RPMI7951 (cell line): ENCODE results near the gene SETBP1. TPM values are rescaled to one million over a fixed set of nuclear protein-coding genes. Genes with fewer than 3 reads are reported as not detected.
A peak's percentile ranks its signal among the peaks of the same experiment; 100 is the strongest.

Source experiments
- DNase-seq: peaks from one replicate; pipeline ENCODE4 v3.0.0-alpha.2; 2012; ENCODE audit warnings: low read depth
- total RNA-seq: library from RNA; depleted of rRNA; stranded (reverse); fragments of >200 nt; shearing (Covaris generic); gene quantifications from 2 replicates; pipeline ENCODE4 v1.2.3, GENCODE V29; 2014

The SETBP1 gene
- total RNA-seq, 1 experiment from 2014 or later: 5.5 TPM

- DNase-seq: no peak
Observed at GRCh38 chr18:45066210-45066609, 385.5 kb downstream of the SETBP1 start.

GRCh38 chr18:45066886-45067285, 386.2 kb downstream of the SETBP1 start:
- peak; percentile 37 for DNase-seq

- DNase-seq: no peak
Observed at GRCh38 chr18:45068400-45069094, 387.9 kb downstream of the SETBP1 start.

GRCh38 chr18:45069546-45069945, 388.9 kb downstream of the SETBP1 start:
- DNase-seq: no peak

GRCh38 chr18:45071956-45072355, 391.3 kb downstream of the SETBP1 start:
- DNase-seq: no peak

GRCh38 chr18:45073556-45073955, 392.9 kb downstream of the SETBP1 start:
- no peak for DNase-seq

GRCh38 chr18:45081566-45082181, 401.0 kb downstream of the SETBP1 start:
- no peak for DNase-seq

- no peak for DNase-seq
Observed at GRCh38 chr18:45083226-45083855, 402.7 kb downstream of the SETBP1 start.

GRCh38 chr18:45084206-45084605, 403.5 kb downstream of the SETBP1 start:
- DNase-seq: no peak

- no peak for DNase-seq
Observed at GRCh38 chr18:45085916-45086624, 405.4 kb downstream of the SETBP1 start.

- no peak for DNase-seq
Observed at GRCh38 chr18:45086777-45087176, 406.1 kb downstream of the SETBP1 start.

- DNase-seq: no peak
Observed at GRCh38 chr18:45090526-45091140, 409.9 kb downstream of the SETBP1 start.

GRCh38 chr18:45100321-45101105, 419.8 kb downstream of the SETBP1 start:
- no peak for DNase-seq

- DNase-seq: no peak
Observed at GRCh38 chr18:45102126-45102525, 421.4 kb downstream of the SETBP1 start.

GRCh38 chr18:45102863-45103262, 422.2 kb downstream of the SETBP1 start:
- no peak for DNase-seq

GRCh38 chr18:45103319-45104048, 422.8 kb downstream of the SETBP1 start:
- DNase-seq: no peak

GRCh38 chr18:45104049-45104395, 423.3 kb downstream of the SETBP1 start:
- no peak for DNase-seq

GRCh38 chr18:45106331-45106774, 425.7 kb downstream of the SETBP1 start:
- DNase-seq: peak; percentile 88

GRCh38 chr18:45107425-45107824, 426.7 kb downstream of the SETBP1 start:
- peak; percentile 45 for DNase-seq

- no peak for DNase-seq
Observed at GRCh38 chr18:45108754-45109153, 428.1 kb downstream of the SETBP1 start.

GRCh38 chr18:45109271-45109670, 428.6 kb downstream of the SETBP1 start:
- no peak for DNase-seq
